NB4 (cell line): ENCODE data around the gene STIM1.

Experiments
- POLR2A ChIP-seq: IDR thresholded peaks from 2 replicates; pipeline ENCODE4 v1.6.1; 2011; ENCODE audit warnings: mild to moderate bottlenecking; ENCODE audit not compliant: insufficient read length; ENCODE audit errors: extremely low read depth
- TF ChIP-seq, protein P1 (sequence below): IDR thresholded peaks from one replicate; pipeline ENCODE4 v1.5.1; 2012; ENCODE audit warnings: low read depth, low read length

DNA sequence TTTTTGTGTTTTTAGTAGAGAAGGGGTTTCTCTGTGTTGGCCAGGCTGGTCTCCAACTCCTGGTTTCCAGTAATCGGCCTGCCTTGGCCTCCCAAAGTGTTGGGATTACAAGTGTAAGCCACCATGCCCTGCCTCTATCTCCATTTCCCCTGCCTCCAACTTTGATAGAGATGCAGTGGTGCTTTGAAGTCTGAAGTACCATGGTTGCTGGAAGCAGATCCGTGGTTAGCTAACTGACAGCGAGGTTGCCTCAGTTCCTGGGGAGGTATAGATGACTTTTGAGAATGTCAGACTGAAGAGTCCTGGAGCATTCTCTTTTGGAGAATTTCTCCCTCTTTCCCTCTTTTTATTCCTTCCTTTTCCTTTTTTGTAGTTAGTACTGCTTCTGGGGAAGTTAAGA, 127.6 kb downstream of the STIM1 start:
- TF ChIP-seq, protein P1, sequence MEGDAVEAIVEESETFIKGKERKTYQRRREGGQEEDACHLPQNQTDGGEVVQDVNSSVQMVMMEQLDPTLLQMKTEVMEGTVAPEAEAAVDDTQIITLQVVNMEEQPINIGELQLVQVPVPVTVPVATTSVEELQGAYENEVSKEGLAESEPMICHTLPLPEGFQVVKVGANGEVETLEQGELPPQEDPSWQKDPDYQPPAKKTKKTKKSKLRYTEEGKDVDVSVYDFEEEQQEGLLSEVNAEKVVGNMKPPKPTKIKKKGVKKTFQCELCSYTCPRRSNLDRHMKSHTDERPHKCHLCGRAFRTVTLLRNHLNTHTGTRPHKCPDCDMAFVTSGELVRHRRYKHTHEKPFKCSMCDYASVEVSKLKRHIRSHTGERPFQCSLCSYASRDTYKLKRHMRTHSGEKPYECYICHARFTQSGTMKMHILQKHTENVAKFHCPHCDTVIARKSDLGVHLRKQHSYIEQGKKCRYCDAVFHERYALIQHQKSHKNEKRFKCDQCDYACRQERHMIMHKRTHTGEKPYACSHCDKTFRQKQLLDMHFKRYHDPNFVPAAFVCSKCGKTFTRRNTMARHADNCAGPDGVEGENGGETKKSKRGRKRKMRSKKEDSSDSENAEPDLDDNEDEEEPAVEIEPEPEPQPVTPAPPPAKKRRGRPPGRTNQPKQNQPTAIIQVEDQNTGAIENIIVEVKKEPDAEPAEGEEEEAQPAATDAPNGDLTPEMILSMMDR = no peak
- no peak for TF ChIP-seq POLR2A
